Measurements from ENCODE around the gene RAB40B.

The RAB40B gene

DNA sequence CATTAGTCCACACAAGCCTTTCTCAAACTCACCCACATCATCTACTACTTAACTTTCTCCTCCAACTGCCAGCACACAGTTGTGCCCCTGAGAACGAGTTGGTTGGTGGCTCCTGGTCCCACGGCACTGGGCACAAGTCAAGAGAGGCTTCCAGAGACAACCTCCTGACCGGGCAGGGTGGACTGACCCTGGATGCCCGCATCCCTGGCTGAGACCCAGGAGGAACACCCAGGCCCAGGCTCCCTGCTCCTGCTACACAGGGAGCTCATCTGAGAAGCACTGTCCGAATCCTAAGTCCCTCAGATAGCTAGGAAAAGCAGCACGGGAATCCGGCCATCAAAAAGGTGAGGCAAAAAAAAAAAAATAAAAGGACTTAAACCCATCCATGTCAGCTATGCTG is 79.3 kb downstream of the RAB40B start:
- DNase-seq: no peak
- Histone ChIP-seq H3K27ac (ENCODE audit: insufficient read depth, low read length, poor library complexity, severe bottlenecking) (no peak overlapping the region), H3K36me3 (ENCODE audit: control insufficient read depth, insufficient read depth, low read length) (peaks cover 80% of the 10 kb centered on the region)

DNA sequence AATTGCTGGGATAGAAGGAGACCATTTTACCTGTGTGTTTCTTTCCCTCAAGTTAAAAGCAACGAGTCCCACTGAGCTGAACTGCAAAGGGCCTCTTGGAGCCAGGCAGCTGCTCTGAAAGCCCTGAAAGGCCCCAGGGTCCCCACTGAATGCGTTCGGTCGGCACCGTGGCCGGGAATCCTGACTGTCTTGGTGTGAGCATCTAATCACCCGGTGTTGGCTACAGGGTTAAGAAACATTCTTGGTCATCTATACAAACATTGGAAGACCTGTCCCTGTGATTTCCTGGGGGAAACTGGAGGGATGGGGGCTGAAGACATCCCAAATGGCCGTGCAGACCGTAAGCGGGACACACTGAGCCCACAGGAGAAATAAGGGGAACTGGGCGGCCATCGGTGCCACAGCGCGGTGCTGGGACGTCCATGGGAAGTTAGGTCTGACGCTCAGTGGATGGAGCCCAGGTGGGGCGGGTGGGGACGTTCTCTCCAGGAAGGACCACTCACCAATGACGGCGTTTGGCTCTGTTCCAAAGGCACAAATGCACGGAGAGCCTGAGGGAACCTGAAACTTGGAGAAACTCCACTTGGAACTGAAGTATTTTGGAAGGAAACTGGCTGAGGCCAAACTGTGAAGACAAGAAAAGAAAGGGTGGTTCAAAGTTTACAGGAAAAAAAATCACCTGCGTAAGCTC is 82.3 kb downstream of the RAB40B start:
- no peaks in the 10 kb centered on the region for H3K9me3 ChIP-seq (ENCODE audit: control insufficient read depth, low read length)
- H3K27ac ChIP-seq (ENCODE audit: insufficient read depth, low read length, poor library complexity, severe bottlenecking): no peak overlapping the region
- no peaks in the 10 kb centered on the region for H3K27me3 ChIP-seq (replicated peaks; ENCODE audit: control insufficient read depth, insufficient read depth, low read length, poor library complexity, severe bottlenecking)
- no peaks in the 10 kb centered on the region for H3K4me1 ChIP-seq (ENCODE audit: control insufficient read depth, insufficient read depth, low read length, poor library complexity, severe bottlenecking)
- no peak overlapping the region for H3K4me3 ChIP-seq (ENCODE audit: insufficient read depth, low read depth, low read length, poor library complexity, severe bottlenecking)
- DNase-seq: no peak
- peaks cover 65% of the 10 kb centered on the region for H3K36me3 ChIP-seq (ENCODE audit: control insufficient read depth, insufficient read depth, low read length)

More for the DNA sequence above, 79.3 kb downstream of the RAB40B start:
- H3K27me3 ChIP-seq (replicated peaks; ENCODE audit: control insufficient read depth, insufficient read depth, low read length, poor library complexity, severe bottlenecking): no peaks in the 10 kb centered on the region
- no peaks in the 10 kb centered on the region for H3K4me1 ChIP-seq (ENCODE audit: control insufficient read depth, insufficient read depth, low read length, poor library complexity, severe bottlenecking)
- H3K9me3 ChIP-seq (ENCODE audit: control insufficient read depth, low read length): no peaks in the 10 kb centered on the region
- no peak overlapping the region for H3K4me3 ChIP-seq (ENCODE audit: insufficient read depth, low read depth, low read length, poor library complexity, severe bottlenecking)

DNA sequence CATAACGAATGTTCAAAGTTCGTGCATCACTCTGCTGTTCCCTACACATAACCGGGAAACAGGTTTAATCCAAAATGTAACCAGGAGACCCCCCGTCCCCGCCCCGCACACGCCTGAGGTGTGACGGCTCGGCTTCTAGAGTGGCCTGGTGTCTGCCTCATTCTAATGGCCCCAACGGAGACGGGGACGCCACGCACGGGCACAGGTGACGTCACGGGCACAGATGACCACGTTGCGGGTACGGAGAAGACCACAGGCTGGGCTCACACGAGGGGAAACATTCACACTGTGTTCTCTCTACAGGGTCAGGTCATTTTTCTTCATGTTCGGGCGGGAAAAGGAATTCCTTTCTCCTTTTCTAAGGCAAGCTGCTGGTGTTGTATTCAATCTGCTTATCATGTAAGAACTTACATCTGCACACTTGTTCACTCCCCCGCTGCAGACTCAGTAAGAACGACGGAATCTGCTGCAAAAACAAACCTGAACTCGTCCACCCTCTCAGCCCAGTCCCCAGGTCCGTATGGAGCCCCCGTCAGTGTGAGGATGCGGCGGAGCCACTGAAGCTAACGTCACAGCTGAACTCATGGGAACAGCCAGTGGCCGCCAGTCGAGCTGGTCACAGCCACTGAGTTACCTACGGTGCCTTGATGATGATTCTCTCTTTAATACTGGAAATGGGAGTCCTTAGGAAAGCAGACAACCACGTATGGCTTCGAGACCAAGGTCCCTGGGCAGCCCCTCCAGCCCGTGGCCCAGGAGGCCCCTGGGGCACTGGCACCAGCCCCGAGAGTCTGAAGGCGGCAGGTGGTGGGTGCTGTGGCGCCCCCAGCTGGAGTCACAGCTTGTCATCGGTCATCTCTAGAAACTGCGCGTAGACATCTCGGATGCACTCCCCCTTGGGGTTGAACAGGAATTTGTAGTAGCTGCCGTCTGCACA is 83.1 kb downstream of the RAB40B start:
- H3K4me3 ChIP-seq (ENCODE audit: insufficient read depth, low read depth, low read length, poor library complexity, severe bottlenecking): no peak overlapping the region
- H3K4me1 ChIP-seq (ENCODE audit: control insufficient read depth, insufficient read depth, low read length, poor library complexity, severe bottlenecking): no peaks in the 10 kb centered on the region
- peaks cover 59% of the 10 kb centered on the region for H3K36me3 ChIP-seq (ENCODE audit: control insufficient read depth, insufficient read depth, low read length)
- H3K27me3 ChIP-seq (replicated peaks; ENCODE audit: control insufficient read depth, insufficient read depth, low read length, poor library complexity, severe bottlenecking): no peaks in the 10 kb centered on the region
- H3K9me3 ChIP-seq (ENCODE audit: control insufficient read depth, low read length): no peaks in the 10 kb centered on the region
- no peak for DNase-seq
- no peak overlapping the region for H3K27ac ChIP-seq (ENCODE audit: insufficient read depth, low read length, poor library complexity, severe bottlenecking)

- Histone ChIP-seq H3K27ac (ENCODE audit: insufficient read depth, low read length, poor library complexity, severe bottlenecking) (no peak overlapping the region), H3K27me3 (replicated peaks; ENCODE audit: control insufficient read depth, insufficient read depth, low read length, poor library complexity, severe bottlenecking) (no peaks in the 10 kb centered on the region), H3K4me3 (ENCODE audit: insufficient read depth, low read depth, low read length, poor library complexity, severe bottlenecking) (no peak overlapping the region), H3K36me3 (ENCODE audit: control insufficient read depth, insufficient read depth, low read length) (peaks cover 47% of the 10 kb centered on the region), H3K4me1 (ENCODE audit: control insufficient read depth, insufficient read depth, low read length, poor library complexity, severe bottlenecking) (no peaks in the 10 kb centered on the region), H3K9me3 (ENCODE audit: control insufficient read depth, low read length) (no peaks in the 10 kb centered on the region)
- no peak for DNase-seq
Measured at GRCh38 chr17:82614095-82614631, 84.3 kb downstream of the RAB40B start.

GRCh38 chr17:82613283-82614094 is 85.0 kb downstream of the RAB40B start:
- Histone ChIP-seq H3K4me3 (ENCODE audit: insufficient read depth, low read depth, low read length, poor library complexity, severe bottlenecking) (no peak overlapping the region), H3K27ac (ENCODE audit: insufficient read depth, low read length, poor library complexity, severe bottlenecking) (no peak overlapping the region), H3K4me1 (ENCODE audit: control insufficient read depth, insufficient read depth, low read length, poor library complexity, severe bottlenecking) (no peaks in the 10 kb centered on the region), H3K9me3 (ENCODE audit: control insufficient read depth, low read length) (no peaks in the 10 kb centered on the region), H3K36me3 (ENCODE audit: control insufficient read depth, insufficient read depth, low read length) (peaks cover 40% of the 10 kb centered on the region), H3K27me3 (replicated peaks; ENCODE audit: control insufficient read depth, insufficient read depth, low read length, poor library complexity, severe bottlenecking) (no peaks in the 10 kb centered on the region)
- DNase-seq: no peak

GRCh38 chr17:82611140-82612058 is 87.1 kb downstream of the RAB40B start:
- H3K4me3 ChIP-seq (ENCODE audit: insufficient read depth, low read depth, low read length, poor library complexity, severe bottlenecking): no peak overlapping the region
- no peaks in the 10 kb centered on the region for H3K4me1 ChIP-seq (ENCODE audit: control insufficient read depth, insufficient read depth, low read length, poor library complexity, severe bottlenecking)
- H3K36me3 ChIP-seq (ENCODE audit: control insufficient read depth, insufficient read depth, low read length): peaks cover 29% of the 10 kb centered on the region
- DNase-seq: no peak
- H3K9me3 ChIP-seq (ENCODE audit: control insufficient read depth, low read length): no peaks in the 10 kb centered on the region
- no peaks in the 10 kb centered on the region for H3K27me3 ChIP-seq (replicated peaks; ENCODE audit: control insufficient read depth, insufficient read depth, low read length, poor library complexity, severe bottlenecking)
- H3K27ac ChIP-seq (ENCODE audit: insufficient read depth, low read length, poor library complexity, severe bottlenecking): no peak overlapping the region

GRCh38 chr17:82609655-82610054 is 88.8 kb downstream of the RAB40B start:
- H3K36me3 ChIP-seq (ENCODE audit: control insufficient read depth, insufficient read depth, low read length): peaks cover 20% of the 10 kb centered on the region
- no peaks in the 10 kb centered on the region for H3K27me3 ChIP-seq (replicated peaks; ENCODE audit: control insufficient read depth, insufficient read depth, low read length, poor library complexity, severe bottlenecking)
- no peaks in the 10 kb centered on the region for H3K4me1 ChIP-seq (ENCODE audit: control insufficient read depth, insufficient read depth, low read length, poor library complexity, severe bottlenecking)
- H3K27ac ChIP-seq (ENCODE audit: insufficient read depth, low read length, poor library complexity, severe bottlenecking): no peak overlapping the region
- DNase-seq: no peak
- no peak overlapping the region for H3K4me3 ChIP-seq (ENCODE audit: insufficient read depth, low read depth, low read length, poor library complexity, severe bottlenecking)
- no peaks in the 10 kb centered on the region for H3K9me3 ChIP-seq (ENCODE audit: control insufficient read depth, low read length)

DNA sequence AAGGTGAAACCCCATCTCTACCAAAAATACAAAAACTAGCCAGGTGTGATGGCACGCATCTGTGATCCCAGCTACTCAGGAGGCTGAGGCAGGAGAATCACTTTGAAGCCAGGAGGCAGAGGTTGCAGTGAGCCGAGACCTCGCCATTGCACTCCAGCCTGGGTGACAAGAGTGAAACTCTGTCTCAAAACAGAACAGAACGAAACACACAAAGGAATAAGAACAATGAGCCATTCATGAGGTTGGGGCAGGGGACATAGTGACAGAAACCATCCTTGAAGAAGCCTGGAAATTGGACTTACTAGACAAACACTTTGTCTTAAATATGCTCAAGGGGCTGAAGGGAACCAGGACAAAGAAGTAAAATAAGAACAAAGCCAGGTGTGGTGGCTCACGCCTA is 89.7 kb downstream of the RAB40B start:
- Histone ChIP-seq H3K27me3 (replicated peaks; ENCODE audit: control insufficient read depth, insufficient read depth, low read length, poor library complexity, severe bottlenecking) (no peaks in the 10 kb centered on the region), H3K4me3 (ENCODE audit: insufficient read depth, low read depth, low read length, poor library complexity, severe bottlenecking) (no peak overlapping the region), H3K4me1 (ENCODE audit: control insufficient read depth, insufficient read depth, low read length, poor library complexity, severe bottlenecking) (peaks cover 3% of the 10 kb centered on the region), H3K27ac (ENCODE audit: insufficient read depth, low read length, poor library complexity, severe bottlenecking) (no peak overlapping the region), H3K36me3 (ENCODE audit: control insufficient read depth, insufficient read depth, low read length) (peaks cover 19% of the 10 kb centered on the region), H3K9me3 (ENCODE audit: control insufficient read depth, low read length) (no peaks in the 10 kb centered on the region)
- DNase-seq: no peak

All from effector memory CD4-positive, alpha-beta T cell (primary cell).